AG09309 (cell line): ENCODE measurements around the gene PIMREG.

Experiments used
- DNase-seq: peaks from one replicate; pipeline ENCODE4 v3.0.0-alpha.2; 2010; ENCODE audit warnings: low read depth
- H3K4me3 ChIP-seq: 2 replicates; pipeline ENCODE4 v1.5.1; 2011; ENCODE audit warnings: mild to moderate bottlenecking, low read depth, low read length, moderate library complexity; ENCODE audit not compliant: control insufficient read depth
- CTCF ChIP-seq: IDR thresholded peaks from 2 replicates; pipeline ENCODE4 v1.5.1; 2011; ENCODE audit warnings: mild to moderate bottlenecking, low read depth, low read length, inconsistent platforms; ENCODE audit not compliant: insufficient read depth, control insufficient read depth; ENCODE audit errors: missing control alignments

Gene PIMREG

GRCh38 chr17:6415616-6416015 lies 28.6 kb upstream of the PIMREG start:
- TF ChIP-seq CTCF = no peak
- DNase-seq = no peak
- no peak overlapping the region for H3K4me3 ChIP-seq

- peak; percentile 45 for TF ChIP-seq CTCF
- H3K4me3 ChIP-seq = no peak overlapping the region
- DNase-seq = no peak
Observed at GRCh38 chr17:6420173-6420641, 24.0 kb upstream of the PIMREG start.

GRCh38 chr17:6421700-6422604 lies 22.3 kb upstream of the PIMREG start:
- no peak overlapping the region for H3K4me3 ChIP-seq
- peak; percentile 91 for TF ChIP-seq CTCF

GRCh38 chr17:6422654-6423241 lies 21.5 kb upstream of the PIMREG start:
- TF ChIP-seq CTCF = no peak
- DNase-seq = no peak
- H3K4me3 ChIP-seq = no peak overlapping the region

More at GRCh38 chr17:6421700-6422604, 22.3 kb upstream of the PIMREG start:
- DNase-seq = no peak

GRCh38 chr17:6423931-6424330 lies 20.3 kb upstream of the PIMREG start:
- no peak overlapping the region for H3K4me3 ChIP-seq
- TF ChIP-seq CTCF = no peak
- no peak for DNase-seq

- TF ChIP-seq CTCF = no peak
- no peak overlapping the region for H3K4me3 ChIP-seq
- DNase-seq = no peak
Observed at GRCh38 chr17:6425407-6425806, 18.8 kb upstream of the PIMREG start.
